ENCODE measurements around the gene NCEH1.

DNA sequence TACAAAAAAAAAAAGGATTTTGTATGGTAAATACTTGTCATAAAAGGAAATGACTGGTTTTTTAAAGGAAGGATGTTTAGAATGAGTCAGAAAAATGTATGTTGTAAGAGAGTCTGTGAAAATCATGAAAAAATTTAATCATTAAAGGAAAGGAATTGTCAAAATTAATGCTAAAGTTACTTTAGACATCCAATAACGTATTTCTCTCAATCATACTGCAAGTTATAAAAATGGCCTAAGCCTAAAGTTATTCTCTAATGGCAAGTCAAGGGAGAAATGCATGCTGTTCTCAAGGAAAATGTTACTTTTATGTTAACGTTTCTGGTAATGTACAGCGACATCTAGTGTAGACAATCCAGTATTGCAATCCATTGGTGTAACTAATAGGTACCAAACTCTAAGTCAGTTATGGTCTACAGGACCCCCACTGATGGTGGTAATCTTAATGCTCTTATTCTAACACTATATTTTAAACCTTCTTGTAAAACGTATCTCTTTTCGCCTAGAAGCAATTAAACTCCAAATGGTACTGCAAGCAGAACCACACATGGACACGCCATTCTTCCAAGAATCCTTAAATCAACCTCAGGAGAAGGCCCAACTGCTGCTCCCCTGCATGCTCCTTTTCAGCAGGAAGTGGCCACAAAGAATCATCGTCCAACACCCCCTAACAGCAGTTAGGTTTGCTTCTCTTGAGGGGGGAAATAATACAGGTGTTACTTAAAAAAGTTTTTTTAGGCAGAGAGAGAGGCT is 35.2 kb downstream of the NCEH1 start:
- TF ChIP-seq EP300 (IDR thresholded peaks at IDR 0.05; ENCODE audit: borderline replicate concordance in 1 of 2, control insufficient read depth in 1 of 2, low read depth in 2 of 2, low read length in 2 of 2), result no peak
- TF ChIP-seq USF1 (IDR thresholded peaks at IDR 0.05; ENCODE audit: borderline replicate concordance, extremely low read length, insufficient read depth, low read depth, low read length), result no peak
- no peak for TF ChIP-seq JUNB (IDR thresholded peaks at IDR 0.05)
- TF ChIP-seq CTCF (IDR thresholded peaks at IDR 0.05 in 2 of 3, conservative IDR thresholded peaks at IDR 0.05 in 1 of 3; ENCODE audit: control insufficient read depth in 2 of 3, extremely low read depth in 1 of 3, insufficient read depth in 1 of 3, low read depth in 3 of 3, low read length in 3 of 3), result peak; percentile 59 to 71 (median 66)
